Activated CD8-positive, alpha-beta memory T cell treated with anti-CD3 and anti-CD28 coated beads, Interleukin-2, amount 50 U/mL, for 24 hours (primary cell): Measurements from ENCODE around the gene PRKCB.

Source experiments
- DNase-seq: peaks from one replicate; pipeline ENCODE4 v3.0.0-alpha.2; 2020; ENCODE audit errors: extremely low read depth

Gene PRKCB

GRCh38 chr16:23966597-23967394, 131.0 kb downstream of the PRKCB start:
- DNase-seq: no peak

DNA sequence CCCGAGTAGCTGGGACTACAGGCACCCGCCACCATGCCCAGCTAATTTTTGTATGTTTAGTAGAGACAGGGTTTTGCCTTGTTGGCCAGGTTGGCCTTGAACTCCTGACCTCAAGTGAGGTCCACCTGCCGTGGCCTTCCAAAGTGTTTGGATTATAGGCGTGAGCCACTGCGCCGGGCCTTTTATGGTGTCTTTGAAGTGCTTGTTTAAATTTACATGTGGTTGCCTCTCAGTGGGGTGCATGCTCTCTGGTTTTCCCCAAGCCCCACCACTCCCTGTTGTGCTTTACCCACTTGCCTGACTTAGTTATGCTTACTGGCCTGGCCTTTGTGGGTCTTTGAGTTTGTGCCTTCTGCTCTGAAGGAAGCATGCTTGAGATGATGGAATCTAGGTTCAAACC, 132.0 kb downstream of the PRKCB start:
- no peak for DNase-seq

GRCh38 chr16:23968176-23968575, 132.4 kb downstream of the PRKCB start:
- DNase-seq: no peak

- no peak for DNase-seq
These were observed 133.9 kb downstream of the PRKCB start for GRCh38 chr16:23969468-23970297.

DNA sequence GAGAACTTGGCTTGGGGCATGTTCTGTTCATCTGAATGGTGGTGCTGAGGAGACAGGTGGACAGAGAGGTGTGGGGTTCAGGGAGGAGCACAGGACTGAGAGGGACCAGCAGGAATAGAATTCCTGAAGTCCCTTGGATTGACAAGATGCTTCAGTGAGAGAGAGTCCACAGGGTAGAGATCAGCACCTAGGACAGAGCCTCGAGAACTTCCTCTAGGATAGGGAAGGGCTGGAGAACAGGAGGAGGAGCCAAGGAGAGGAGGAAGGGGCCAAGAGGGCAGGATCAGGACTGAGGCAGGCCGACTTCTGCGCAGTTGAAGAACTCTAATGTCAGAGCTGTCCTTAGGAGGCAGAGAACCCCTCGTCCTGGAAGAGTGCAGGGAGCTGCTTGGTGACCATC, 138.4 kb downstream of the PRKCB start:
- DNase-seq: no peak

GRCh38 chr16:23975293-23975692, 139.5 kb downstream of the PRKCB start:
- no peak for DNase-seq

DNA sequence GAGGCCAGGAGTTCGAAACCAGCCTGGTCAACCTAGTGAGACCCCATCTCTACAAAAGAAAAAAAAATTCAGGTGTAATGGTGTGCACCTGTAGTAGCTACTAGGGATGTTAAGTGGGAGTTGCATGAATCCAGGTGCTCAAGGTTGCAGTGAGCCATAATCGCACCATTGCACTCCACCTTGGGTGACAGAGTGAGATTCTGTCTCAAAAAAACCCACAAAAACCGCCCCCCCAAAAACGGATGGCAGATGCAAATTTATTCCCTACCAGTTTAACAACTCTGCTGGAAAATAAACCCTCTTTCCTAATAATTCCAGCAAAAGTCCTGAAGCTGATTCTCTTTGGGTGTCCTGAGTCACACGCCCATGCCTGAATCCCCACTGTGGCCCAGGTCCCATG, 140.3 kb downstream of the PRKCB start:
- no peak for DNase-seq

DNA sequence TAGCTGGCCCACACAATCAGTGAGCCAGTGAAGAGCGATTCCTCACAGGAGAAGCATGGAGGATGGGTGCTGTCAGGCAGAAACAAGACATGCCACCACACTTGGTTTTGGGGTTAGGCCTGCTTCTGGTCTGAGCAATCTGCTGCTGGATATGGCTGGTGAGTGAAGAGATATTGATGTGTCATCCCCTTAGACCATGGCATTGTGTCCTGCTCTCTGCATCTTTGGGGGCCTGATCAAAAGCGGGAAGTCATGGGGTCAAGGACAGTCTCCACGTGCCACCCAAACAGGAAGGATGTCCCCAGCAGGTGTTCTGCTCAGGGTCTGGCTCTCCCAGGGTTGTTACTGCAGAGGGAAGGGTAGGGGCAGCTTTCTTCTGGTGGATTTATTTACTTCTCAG, 140.7 kb downstream of the PRKCB start:
- DNase-seq: no peak

DNA sequence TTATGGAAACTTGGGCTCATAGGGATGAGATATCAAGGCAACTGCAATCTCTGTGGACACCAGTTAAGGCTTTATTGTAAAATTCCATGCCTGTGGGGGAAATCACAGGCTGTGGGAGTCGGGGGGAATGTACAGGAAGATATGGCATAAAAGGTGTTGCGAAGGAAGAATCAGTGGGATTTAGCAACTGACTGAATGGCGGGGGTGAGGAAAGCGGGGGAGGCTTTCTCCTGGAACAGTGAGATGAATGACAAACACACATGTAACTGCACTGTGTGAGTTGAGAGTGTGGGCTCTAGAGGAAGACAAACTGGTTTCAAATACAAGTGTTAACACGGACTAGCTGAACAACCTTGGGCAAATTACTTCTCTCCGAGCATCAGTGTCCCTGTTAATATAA, 143.7 kb downstream of the PRKCB start:
- no peak for DNase-seq

DNA sequence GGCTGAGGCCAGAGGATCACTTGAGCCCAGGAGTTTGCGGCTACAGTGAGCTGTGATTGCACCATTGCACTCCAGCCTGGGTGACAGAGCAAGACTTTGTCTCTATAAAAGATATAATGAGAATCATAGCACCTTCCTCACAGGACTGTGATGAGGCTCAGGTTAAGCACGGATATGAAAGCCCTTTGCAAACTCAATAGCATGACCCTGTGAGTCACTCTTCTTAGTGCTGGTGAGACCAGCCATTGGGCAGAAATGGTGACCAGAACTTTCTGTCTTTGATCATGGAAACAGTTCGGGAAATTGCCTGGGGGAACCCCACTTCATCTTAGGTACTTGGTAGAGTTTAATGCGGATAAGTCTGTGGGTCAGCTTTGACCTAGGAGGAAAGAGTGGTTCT, 144.2 kb downstream of the PRKCB start:
- no peak for DNase-seq

DNA sequence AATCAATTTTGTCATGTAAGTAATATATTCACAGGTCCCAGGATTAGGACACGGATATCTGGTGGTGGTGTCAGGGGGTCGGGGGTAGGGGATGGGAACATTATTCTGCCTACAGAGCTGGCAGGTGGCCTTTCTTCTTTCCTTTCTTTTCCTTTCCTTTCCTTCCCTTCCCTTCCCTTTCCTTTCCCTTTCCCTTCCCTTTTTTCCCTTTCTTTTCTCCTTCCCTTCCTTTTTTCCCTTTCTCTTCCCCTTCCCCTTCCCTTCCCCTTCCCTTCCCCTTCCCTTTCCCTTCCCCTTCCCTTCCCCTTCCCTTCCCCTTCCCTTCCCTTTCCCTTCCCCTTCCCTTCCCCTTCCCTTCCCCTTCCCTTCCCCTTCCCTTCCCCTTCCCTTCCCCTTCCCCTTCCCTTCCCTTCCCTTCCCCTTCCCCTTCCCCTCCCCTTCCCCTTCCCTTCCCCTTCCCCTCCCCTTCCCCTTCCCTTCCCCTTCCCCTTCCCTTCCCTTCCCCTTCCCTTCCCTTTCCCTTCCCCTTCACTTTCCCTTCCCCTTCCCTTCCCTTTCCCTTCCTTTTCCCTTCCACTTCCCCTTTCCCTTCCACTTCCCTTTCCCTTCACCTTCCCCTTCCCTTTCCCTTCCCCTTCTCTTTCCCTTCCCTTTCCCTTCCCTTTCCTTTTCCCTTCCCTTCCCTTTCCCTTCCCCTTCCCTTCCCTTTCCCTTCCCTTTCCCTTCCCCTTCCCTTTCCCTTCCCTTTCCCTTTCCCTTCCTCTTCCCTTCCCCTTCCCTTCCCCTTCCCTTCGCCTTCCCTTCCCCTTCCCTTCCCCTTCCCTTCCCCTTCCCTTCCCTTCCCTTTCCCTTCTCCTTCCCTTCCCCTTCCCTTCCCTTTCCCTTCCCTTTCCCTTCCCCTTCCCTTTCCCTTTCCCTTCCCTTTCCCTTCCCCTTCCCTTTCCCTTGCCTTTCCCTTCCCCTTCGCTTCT, 145.9 kb downstream of the PRKCB start:
- DNase-seq: no peak

DNA sequence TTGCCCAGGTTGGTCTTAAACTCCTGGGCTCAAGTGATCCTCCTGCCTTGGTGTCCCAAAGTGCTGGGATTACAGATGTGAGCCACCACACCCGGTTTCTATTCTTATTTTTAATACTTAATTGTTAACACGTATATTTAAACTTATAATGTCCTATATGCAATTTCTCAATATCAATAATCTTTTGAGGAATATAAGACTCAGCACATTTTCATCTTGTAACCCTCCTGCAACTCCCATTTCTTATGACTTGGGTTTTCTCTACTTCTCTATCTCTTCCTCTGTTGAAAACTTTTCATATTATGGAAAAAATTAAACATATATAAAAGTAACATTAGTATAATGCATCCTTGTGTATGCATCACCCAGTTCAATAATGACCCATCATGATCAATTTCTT, 150.7 kb downstream of the PRKCB start:
- DNase-seq: no peak

DNA sequence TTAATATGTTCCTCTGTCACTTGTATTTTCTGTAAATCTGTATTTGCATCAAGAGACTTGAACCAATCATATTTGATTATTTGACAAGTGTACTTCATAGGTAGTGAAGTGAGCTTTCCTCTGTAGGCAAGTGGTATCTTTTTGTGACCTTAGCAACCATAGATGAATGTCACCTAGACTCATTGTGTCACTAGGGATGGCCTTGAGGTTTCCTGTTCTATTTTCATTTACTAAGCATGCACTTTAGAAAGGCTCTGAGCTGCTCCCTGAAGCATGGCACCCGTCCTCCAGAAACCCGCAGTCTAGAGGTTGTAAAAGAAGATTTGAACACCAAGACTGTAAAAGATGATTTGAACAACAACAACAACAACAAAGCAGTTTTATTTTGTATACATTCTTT, 151.7 kb downstream of the PRKCB start:
- DNase-seq: no peak

GRCh38 chr16:23990507-23990906, 154.7 kb downstream of the PRKCB start:
- DNase-seq: no peak

DNA sequence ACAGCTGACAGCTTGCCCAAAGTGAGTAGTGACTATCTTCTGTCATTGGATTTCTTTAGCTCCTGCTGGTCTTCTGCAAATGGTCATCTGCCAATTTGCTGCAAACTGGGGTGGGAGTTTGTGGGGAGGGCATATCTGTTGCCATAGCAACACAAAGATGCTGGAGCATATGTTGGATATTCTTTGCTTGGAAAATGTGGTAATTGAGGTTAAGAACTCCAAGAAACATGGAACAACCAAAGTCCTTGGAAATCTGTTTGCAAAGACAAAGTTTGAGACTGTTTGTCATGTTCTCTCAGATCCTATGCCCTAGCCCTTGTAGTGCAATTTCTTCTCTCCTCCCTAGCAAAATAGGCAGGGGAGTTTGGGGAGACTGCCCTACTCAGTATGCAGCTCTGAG, 155.3 kb downstream of the PRKCB start:
- DNase-seq: no peak

- DNase-seq: no peak
These were observed 158.8 kb downstream of the PRKCB start for GRCh38 chr16:23994615-23995014.

DNA sequence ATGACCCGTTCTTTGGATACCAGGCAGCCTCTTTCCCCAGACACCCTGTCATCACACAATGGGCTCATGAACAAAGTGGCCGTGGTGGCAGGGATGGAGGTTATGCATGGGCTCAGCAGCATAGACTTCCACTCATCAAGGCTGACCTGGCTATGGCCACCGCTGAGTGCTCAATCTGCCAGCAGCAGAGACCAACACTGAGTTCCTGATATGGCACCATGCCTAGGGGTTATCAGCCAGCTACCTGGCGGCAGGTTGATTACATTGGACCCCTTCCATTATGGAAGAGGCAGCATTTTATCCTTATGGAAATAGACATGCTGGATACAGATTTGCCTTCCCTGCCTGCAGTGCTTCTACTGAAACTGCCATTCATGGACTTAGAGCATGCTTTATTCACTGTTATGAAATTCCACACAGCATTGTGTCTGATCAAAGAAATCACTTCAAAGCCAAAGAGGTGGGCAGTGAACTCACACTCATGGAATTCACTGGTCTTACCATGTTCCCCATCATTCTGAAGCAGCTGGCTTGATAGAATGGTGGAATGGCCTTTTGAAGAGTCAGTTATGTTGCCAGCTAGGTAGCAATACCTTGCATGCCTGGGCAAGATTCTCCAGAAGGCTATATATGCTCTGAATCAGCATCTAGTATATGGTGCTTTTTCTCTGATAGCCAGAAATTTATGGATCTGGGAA, 160.6 kb downstream of the PRKCB start:
- no peak for DNase-seq

DNA sequence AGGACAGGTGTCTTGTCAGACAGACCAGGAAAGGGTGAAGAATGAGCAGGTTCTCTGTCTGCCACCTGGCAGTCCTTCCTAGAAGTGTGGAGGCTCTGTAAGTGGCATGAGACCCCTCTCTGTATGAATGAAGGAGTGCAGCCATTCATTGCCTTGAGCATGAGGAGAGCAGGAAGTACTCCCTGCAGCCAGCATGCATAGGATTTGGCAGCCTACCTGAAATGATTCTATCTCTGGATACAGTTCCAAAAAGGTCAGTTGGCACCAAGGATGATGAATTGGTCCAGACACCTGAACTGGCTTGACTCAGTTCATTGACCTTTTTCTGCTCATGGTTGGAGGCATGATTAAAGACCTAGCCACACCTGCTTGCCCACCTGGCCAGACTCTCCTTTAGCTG, 163.0 kb downstream of the PRKCB start:
- DNase-seq: no peak

DNA sequence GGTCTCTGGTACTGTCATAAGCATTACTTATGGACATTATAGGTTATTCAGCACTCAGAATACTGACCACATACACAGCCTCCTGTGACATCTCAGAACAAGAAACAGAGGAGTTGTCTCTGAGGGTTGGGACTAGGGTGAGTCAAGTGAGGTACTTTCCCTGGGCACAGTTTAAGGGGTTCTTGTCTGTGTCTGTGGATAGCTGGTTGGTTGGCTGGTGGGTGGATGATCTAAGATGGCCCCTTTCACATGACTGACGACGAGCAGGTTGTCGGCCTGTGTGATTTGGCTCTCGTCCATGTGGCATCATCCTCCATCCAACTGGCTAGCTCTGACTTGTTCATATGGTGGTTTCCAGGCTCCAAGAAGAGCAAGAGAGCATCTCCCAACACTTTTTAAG, 163.9 kb downstream of the PRKCB start:
- peak; percentile 34 for DNase-seq

GRCh38 chr16:24001710-24002109, 165.9 kb downstream of the PRKCB start:
- DNase-seq: no peak

GRCh38 chr16:24002619-24003018, 166.8 kb downstream of the PRKCB start:
- DNase-seq: no peak
